GM19351 (cell line): ENCODE data around the gene PNPT1.
"Not testable (repeated sequence)": the region's sequence is repeated elsewhere in the genome, so short reads cannot be mapped to it uniquely, and the experiment has no call there.

Experiments used
- ATAC-seq: cut with Tn5 transposase; IDR thresholded peaks from one replicate; pipeline ENCODE4 v1.9.1; 2021; ENCODE audit warnings: mild to moderate bottlenecking, moderate library complexity; ENCODE audit not compliant: unreplicated experiment

The PNPT1 gene

GRCh38 chr2:55693181-55694125 is at the start of gene PNPT1:
Gene PNPT1, minus strand, starts transcription at chr2:55693844. Its CDS starts 21 bp downstream, at chr2:55693823.
- peak; percentile 99 for ATAC-seq

- ATAC-seq: no peak
Measured at GRCh38 chr2:55742996-55743395, 49.4 kb upstream of the PNPT1 start.

- ATAC-seq: not testable (repeated sequence)
Measured at GRCh38 chr2:55736019-55736536, 42.4 kb upstream of the PNPT1 start.

GRCh38 chr2:55734726-55735125 is 41.1 kb upstream of the PNPT1 start:
- ATAC-seq: no peak

- no peak for ATAC-seq
Measured at GRCh38 chr2:55733335-55733734, 39.7 kb upstream of the PNPT1 start.

- ATAC-seq: no peak
Measured at GRCh38 chr2:55732854-55733253, 39.2 kb upstream of the PNPT1 start.

GRCh38 chr2:55729136-55729685 is 35.6 kb upstream of the PNPT1 start:
- no peak for ATAC-seq

- no peak for ATAC-seq
Measured at GRCh38 chr2:55721596-55722215, 28.1 kb upstream of the PNPT1 start.

GRCh38 chr2:55720417-55720816 is 26.8 kb upstream of the PNPT1 start:
- ATAC-seq: no peak

- no peak for ATAC-seq
Measured at GRCh38 chr2:55719852-55720251, 26.2 kb upstream of the PNPT1 start.

- peak; percentile 71 for ATAC-seq
Measured at GRCh38 chr2:55718165-55719008, 24.7 kb upstream of the PNPT1 start.

- ATAC-seq: no peak
Measured at GRCh38 chr2:55715626-55716025, 22.0 kb upstream of the PNPT1 start.

- not testable (repeated sequence) for ATAC-seq
Measured at GRCh38 chr2:55715178-55715577, 21.5 kb upstream of the PNPT1 start.

GRCh38 chr2:55712477-55713060 is 18.9 kb upstream of the PNPT1 start:
- ATAC-seq: no peak

GRCh38 chr2:55710025-55710424 is 16.4 kb upstream of the PNPT1 start:
- ATAC-seq: no peak

- no peak for ATAC-seq
Measured at GRCh38 chr2:55707751-55708150, 14.1 kb upstream of the PNPT1 start.

- not testable (repeated sequence) for ATAC-seq
Measured at GRCh38 chr2:55706258-55706657, 12.6 kb upstream of the PNPT1 start.

- no peak for ATAC-seq
Measured at GRCh38 chr2:55705027-55705653, 11.5 kb upstream of the PNPT1 start.

GRCh38 chr2:55703350-55703749 is 9.7 kb upstream of the PNPT1 start:
- ATAC-seq: no peak

GRCh38 chr2:55692740-55693139 is 904 bp downstream of the PNPT1 start:
- peak; percentile 7 for ATAC-seq
